G401.6 (cell line): ENCODE results near the gene SLC39A9.
"Not testable (repeated sequence)": the region's sequence is repeated elsewhere in the genome, so short reads cannot be mapped to it uniquely, and the experiment has no call there.

Source experiments
- FAIRE-seq: peaks from 2 replicates; lab custom pipeline; 2012; peaks lifted over from hg19 to GRCh38; lab: Jason Lieb, UNC

The SLC39A9 gene

DNA sequence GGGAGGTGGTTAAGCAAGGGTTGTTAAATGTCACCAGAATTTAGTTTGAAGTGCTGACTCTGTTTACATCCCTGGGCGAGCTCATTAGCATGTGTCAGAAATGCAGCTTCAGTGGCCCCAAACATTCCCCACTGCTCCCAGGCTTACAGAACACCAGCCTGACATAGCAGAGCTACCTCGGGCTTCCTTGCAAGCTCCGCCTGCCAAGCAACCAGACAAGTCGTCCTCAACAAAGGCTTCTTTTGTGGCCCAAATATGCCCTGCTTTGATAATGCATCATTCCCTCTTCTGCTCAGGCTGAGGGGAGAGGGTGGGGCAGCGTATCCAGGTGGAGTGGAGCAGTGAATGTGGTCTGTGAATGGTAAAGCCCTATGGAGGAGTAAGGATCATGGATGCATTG lies 28.4 kb upstream of the SLC39A9 start:
- FAIRE-seq: no peak

DNA sequence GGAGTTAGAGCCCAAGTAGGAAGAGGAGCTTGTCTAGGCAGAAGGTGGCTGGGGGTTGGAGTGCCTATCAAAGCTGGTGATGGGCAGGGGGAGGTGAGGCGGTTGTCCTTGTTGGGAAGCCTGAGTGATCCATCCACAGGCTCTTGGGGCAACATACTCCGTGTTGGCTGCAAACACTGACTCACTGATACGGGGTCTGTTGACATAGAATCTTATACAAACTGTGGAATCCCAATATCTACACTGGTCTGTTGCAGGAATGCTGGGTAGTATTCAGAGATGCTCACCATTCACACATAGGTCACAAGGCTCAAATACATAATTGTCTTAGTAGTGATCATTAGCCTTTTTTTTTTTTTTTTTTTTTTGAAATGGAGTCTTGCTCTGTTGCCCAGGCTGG lies 26.3 kb upstream of the SLC39A9 start:
- no peak for FAIRE-seq

DNA sequence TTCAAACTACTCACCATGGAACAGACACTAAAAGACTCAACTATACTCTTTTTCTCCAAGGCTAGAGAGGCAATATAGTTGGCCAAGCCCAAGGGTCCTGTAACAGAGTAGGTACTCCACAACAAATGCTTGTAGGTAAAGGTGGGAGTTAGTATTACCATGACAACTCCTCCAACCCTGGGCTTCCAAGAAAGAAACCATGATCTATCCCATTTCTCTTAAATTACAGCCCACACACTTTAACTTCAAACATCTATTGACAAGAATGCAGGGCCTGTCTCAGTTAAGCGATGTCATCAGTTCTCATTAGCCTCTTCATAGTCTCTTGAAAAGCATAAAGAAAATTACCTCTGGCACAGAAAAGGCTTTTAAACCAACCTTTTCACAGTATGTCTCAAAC lies 25.4 kb upstream of the SLC39A9 start:
- no peak for FAIRE-seq

DNA sequence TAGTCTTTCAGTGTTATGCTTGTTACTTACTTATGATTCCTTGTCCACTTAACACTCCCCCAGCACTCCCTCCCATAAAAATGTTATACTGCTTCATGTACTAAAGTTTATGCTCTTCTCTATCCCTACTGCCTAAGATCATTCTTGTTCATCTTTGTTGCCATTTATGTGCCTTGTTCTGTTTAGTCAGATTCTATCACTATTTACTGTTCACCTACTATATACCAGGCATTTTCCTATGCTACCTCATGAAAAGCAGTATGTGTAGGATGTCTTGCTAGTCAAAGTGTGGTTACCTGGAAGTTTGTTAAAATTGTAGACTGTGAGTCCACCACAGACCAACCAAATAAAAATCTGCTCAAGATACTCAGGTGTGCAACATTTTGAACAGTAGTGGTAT lies 24.3 kb upstream of the SLC39A9 start:
- FAIRE-seq: no peak

DNA sequence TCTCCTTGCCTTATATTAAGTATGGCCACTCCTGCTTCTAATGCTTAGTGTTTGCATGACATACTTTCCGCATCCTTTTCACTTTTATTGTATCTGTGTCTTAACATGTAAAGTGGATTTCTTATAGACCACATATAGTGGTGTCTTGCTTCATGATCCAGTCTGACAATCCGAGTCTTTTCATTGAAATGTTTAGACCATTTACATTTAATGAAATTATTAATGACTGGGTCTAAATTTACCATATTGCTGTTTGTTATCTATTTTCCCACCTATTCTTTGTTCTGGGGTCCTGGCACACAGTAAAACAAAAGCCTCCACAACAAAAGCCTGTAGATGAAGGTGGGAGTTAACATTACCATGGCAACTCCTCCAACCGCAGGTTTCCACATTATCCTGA lies 23.3 kb upstream of the SLC39A9 start:
- FAIRE-seq: no peak

DNA sequence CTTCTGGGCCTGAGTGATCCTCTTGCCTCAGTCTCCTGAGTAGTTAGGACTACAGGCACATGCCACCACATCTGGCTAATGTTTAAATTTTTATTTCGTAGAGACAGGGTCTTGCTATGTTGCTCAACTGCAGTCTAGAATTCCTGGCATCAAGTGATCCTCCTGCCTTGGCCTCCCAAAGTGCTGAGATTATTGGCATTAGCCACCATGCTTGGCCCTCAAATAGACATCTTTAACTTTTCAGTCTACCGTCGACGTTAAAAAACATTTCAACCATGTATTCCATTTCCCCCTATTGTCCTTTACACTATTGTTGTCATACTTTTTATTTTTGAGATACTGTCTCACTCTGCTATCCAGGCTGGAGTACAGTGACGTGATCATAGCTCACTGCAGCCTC lies 22.8 kb upstream of the SLC39A9 start:
- no peak for FAIRE-seq

DNA sequence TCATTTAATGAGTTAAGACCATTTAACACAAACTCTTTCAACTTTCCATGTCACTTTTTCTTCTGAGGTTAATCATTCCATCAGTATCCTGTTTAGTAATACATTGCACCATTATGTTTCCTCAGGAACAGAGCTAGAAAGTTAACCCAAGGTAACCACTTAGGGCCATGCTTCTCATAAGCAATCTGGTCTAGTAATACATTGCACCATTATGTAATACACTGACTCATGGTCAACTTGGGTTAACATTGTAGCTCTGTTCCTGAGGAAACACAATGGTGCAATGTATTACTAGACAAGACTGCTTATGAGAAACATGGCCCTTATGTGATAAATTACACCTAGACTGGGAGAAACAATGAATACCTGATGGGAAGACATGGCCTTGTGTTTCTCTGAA lies 22.1 kb upstream of the SLC39A9 start:
- no peak for FAIRE-seq

DNA sequence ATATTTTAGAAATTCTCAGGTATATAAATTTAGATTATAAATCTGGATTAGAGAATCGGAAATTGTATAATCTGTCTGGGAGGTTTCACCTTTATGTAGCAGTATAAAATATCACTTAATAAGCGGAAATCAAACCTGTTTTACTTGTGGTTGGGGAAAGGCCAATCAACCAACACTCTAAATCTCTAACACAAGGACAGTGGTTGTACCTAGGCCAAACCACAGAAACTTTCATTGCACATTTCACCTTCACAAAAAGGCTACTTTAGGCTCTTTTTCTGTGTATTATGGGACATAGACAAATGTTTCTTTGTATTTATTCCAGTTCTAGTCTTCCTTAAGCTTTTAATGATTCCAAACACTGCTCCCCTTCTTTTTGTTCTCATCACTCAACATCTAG lies 20.2 kb upstream of the SLC39A9 start:
- FAIRE-seq: no peak

DNA sequence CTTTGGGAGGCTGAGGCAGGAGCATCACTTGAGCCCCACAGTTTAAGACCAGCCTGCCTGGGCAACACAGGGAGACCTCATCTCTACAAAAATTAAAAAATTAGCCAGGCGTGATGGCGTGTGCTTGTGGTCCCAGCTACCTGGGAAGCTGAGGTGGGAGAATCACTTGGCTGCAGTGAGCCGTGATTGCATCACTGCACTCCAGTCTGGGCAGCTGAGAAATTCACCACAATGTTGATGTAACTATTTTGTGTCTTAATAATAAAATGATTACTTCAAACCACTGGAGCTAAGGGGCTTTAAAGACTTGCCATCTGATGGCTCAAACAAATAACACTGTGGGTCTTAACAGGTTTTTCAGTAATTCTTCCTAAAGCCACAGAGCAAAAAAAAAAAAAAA lies 11.2 kb upstream of the SLC39A9 start:
- FAIRE-seq: no peak

DNA sequence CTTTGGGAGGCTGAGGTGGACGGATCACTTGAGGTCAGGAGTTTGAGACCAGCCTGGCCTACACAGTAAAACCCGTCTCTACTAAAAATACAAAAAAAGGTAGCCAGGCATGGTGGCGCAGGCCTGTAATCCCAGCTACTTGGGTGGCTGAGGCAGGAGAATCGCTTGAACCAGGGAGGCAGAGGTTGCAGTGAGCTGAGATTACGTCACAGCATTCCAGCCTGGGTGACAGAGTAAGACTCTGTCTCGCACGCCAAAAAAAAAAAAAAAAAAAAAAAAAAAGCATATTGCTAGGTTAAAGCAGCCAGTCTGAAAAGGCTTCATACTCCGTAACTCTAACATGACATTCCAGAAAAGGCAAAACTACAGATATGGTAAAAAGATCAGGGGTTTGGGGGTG lies 7.1 kb upstream of the SLC39A9 start:
- FAIRE-seq: not testable (repeated sequence)

DNA sequence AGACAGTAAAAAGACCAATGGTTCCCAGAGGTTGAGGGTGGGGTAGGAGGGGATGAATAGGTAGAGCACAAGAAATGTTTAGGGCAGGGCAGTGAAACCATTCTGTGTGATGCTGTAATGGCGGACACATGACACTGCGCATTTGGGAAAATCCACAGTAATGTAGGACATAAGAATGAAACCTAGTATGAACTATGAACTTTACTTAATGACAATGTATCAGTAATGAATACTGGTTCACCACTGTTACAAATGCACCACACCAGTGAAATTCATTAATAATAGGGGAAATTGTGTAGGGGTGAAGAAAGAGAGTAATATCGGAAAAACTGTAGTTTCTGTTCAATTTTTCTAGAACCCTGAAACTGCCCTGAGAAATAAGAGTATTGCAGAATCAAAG lies 6.0 kb upstream of the SLC39A9 start:
- no peak for FAIRE-seq

DNA sequence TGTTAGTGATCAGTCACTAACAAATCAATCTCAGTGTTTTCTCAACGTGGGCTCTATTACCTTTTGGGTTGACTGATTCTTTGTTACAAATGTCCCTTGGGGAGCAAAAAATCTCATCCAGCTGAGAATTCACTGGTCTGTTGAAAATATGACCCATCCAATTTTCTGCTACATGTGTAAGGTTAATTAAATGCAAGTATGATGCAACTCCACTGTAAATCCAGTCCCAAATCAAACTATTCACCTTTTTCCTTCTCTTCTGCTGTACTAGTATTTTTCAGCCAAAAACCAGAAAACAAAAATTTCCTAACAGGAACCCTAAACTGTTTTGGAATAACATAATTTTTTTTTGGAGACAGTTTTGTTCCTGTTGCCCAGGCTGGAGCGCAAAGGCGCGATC lies 2.6 kb upstream of the SLC39A9 start:
- FAIRE-seq: no peak

DNA sequence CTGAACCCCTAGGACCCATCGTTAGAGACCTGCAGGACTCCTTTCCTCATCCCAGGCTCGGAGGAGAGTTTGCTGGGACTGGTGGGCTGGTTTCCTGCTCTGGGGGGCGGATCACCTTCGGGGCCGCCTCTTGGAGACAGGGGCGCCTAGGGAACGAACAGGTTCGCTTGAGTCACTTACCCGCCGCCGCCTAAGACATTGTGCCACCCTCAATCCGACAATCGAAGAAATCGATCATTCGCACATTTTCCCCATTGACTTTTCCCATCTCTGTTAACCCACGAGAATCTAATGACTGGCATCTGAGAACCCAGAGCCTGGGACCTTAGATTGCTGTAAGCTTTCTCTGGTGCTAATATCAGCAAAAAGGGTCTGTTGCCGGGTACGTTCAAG lies 322 bp downstream of the SLC39A9 start:
- no peak for FAIRE-seq

DNA sequence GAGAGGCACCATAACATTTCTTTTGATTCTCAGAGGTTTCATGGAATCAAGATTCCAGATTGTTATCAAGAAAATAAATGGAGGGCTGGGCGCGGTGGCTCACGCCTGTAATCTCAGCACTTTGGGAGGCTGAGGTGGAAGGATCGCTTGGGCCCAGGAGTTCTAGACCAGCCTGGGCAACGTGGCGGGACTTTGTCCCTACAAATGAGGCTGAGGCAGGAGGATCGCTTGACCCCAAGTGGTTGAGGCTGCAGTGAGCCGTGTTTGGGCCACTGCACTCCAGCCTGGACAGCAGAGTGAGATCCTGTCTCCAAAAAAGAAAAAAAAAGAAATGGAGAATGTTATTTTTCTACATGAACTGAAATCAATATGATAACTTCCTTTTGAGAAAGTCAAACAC lies 1.3 kb downstream of the SLC39A9 start:
- no peak for FAIRE-seq

DNA sequence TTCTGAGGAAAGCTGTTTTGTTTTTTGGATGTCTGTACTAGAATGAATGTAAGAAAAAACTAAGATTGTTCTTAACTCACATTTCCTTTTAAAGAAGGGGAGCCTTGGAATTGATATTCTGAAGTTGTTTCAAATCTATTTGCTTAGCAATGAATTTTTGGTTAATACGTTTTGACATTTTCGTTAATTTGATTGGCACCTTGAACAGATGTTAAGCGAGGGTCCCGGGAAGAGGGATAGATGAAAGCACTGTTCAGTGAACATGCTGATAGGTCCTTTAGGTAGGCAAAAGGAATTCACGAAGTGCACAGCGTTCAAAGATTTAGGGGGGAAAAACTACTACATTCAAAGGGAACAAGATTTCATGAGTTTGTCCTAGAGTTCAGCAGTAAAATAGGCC lies 1.7 kb downstream of the SLC39A9 start:
- FAIRE-seq: no peak

DNA sequence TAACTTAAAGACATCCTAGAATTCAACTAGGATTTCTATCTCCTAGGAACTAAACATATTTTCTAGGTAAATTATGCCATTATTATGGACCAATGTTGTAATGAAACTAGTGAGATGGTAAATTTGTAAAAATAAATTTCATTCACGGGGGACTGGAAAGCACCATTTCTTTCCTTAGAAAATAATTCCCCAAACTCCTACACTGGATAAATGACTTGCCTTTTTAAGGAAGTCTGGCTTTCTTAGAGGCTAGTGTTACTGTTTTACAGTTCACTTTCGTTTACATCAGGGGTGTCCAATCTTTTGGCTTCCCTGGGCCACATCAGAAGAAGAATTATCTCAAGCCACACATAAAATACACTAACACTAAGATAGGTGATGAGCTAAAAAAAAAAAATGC lies 3.3 kb downstream of the SLC39A9 start:
- FAIRE-seq: no peak

DNA sequence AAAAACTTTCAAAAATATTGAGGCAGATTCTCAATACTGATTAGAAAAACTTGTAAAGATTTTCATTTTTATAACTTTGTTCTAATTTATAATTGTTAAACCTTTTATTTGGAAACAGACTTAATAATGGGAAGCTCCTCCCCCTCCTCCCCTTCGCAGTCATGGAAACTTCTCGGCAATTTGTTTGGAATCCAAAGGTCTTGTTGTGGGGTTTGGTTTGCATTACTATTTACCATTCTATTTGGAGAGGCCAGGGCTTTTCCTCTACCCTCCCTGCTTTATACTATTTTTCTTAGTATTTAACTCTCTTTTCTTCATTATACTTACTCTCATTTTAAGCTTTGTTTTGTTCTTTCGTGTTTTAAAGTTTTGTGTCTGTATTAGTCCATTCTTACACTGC lies 6.0 kb downstream of the SLC39A9 start:
- FAIRE-seq: no peak

DNA sequence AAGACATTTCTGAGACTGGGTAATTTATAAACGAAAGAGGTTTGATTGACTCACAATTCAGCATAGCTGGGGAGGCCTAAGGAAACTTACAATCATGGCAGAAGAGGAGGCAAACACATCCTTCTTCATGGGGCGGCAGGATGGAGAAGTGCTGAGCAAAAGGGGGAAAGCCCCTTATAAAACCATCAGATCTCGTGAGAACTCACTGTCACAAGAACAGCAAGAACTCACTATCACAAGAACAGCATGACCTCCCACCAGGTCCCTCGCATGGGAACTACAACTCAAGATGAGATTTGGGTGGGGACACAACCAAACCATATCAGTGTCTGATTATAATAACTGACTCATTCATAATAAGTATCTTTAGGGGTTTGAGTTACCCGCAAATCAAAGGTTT lies 6.4 kb downstream of the SLC39A9 start:
- no peak for FAIRE-seq

DNA sequence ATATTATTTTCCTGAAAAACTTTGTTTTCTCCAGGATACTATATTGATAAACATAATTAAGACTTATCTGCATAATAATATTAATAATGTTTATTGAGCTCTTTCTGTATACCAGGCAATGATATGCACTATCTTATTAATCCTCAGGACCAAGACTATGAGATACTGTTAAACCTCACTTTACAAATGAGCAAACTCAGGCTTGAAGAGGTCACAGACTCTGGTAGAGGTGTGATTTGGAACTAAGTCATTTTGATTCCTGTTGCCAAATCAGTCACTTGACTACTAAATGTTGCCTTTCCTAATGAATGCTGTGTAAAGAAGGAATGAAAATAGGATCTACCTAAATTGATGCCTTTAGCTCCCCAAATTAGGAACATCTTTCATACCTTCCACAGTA lies 7.3 kb downstream of the SLC39A9 start:
- FAIRE-seq: no peak

DNA sequence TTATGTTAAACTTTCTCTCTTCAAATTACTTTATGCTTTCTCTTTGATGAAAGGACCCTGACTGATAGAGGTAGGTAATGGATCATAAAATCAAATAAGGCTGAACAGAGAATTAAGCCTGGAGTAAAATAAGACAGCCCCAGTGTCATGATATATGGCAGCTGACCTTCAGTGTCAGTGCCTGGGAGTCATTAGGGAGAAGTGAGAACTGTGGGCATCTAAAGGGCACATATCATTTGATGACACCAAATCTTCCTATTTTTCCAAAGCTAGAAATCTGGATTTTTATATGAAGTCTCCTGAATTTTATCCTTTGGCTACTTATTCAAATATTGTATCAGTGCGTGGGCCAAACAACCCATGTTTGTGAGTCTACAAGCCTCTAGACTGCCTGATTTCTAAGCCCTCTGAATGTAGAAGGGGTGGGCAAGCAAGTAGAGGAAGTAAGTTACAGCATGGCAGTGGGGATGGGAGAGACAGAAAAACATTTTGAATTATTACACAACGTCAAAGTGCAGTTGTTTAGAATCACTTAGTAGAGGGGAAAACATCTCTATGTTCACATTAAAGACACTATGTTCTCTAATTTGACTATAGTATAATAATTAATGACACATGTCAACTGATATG lies 10.0 kb downstream of the SLC39A9 start:
- no peak for FAIRE-seq

DNA sequence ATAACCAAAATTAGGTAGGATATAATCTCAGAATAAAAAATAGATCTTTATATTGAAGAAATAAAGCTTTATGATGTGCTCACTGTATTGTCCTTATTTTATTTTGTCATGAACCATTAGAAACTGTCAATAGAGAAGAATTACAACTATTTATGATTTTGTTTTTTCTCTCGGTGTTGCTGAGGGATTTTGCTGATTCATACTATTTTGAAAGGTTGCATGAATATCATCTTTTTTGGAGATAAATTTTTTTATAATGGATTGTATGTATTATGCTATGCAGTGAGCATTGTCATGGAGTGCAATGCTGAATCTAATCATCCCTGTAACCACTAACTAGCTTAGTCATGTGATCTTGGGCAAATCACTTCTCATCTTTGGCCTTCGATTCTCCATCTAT lies 15.0 kb downstream of the SLC39A9 start:
- peak; percentile 27 for FAIRE-seq

DNA sequence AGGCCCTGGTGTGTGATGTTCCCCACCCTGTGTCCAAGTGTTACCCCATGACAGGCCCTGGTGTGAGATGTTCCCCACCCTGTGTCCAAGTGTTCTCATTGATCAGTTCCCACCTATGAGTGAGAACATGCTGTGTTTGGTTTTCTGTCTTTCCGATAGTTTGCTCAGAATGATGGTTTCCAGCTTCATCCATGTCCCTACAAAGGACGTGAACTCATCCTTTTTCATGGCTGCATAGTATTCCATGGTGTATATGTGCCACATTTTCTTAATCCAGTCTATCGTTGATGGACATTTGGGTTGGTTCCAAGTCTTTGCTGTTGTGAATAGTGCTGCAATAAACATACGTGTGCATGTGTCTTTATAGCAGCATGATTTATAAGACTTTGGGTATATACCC lies 17.6 kb downstream of the SLC39A9 start:
- FAIRE-seq: not testable (repeated sequence)

DNA sequence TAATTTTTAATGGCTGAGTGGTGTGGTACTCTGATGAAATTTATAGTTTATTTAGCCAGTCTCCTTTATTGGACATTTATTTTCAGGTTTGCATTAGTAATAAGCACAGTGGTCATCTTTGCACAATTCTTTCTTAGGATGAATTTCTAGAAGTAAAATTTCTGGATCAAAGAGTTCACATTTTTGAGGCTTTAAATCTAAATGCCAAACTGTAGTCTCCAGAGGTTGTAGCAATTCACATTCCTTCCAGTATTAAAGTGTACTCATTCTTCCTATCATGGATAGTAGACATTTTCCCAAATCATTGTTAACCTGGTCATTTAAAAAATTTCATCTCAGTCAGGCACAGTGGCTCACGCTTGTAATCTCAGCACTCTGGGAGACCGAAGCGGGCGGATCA lies 24.8 kb downstream of the SLC39A9 start:
- FAIRE-seq: no peak

DNA sequence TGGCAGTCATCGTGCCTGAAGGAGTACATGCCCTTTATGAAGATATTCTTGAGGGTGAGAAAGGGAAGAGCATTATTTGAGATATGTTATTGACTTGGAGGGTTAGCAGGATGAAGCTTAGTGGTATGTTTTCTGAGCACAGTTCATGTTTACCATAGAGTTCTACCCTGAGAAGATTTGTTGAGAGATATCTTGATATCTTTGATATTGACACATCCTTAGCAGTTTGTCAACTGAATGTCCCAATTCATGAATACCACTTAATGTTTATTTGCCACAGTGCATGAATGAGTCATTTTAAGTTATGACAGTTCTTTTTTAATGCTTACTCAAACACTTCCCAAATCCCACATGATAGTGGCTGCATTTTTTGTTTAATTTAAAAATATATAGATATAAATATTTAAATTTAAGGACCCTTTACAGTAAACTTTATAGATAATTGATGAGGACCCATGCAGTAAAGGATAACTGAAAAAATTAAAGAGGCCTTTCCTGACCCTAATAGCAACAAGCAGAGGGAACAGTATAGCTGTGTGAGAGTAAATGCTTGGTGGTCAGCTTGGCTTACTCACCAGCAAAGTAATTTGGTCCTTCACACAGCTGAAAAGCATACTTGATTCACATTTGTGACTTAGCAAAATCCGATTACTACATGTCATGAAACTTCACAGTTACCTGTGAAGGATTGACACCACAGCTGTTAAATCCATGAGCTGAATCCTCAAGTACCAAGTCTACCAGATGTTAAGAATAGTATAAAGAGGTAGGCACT lies 25.8 kb downstream of the SLC39A9 start:
- no peak for FAIRE-seq
